T follicular helper cell (primary cell): ENCODE measurements around the gene FAM117B.
"Not testable (repeated sequence)": the region's sequence is repeated elsewhere in the genome, so short reads cannot be mapped to it uniquely, and the experiment has no call there.

ENCODE experiments used
- DNase-seq: peaks from one replicate; pipeline ENCODE4 v3.0.0-alpha.2; 2020; ENCODE audit warnings: low read depth

Gene FAM117B

DNA sequence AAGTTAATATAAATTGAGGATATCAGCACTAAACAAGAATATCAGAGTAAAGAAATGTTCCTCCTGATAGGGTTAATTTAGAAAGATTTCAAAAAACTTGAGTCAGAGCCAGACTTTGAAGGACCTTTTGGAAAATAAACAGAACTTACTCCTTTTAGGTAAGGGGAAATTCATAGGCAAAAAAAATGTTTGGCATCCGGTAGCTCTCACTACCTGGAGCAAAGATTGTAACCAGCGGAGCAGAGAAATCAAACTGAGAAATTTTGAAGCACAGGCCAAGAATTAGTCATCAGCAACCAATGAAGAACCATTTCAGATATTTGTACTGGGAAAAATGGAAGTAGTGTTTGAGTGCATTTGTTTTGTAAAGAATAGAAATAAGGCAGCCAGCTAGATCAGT is 123.8 kb downstream of the FAM117B start:
- no peak for DNase-seq

DNA sequence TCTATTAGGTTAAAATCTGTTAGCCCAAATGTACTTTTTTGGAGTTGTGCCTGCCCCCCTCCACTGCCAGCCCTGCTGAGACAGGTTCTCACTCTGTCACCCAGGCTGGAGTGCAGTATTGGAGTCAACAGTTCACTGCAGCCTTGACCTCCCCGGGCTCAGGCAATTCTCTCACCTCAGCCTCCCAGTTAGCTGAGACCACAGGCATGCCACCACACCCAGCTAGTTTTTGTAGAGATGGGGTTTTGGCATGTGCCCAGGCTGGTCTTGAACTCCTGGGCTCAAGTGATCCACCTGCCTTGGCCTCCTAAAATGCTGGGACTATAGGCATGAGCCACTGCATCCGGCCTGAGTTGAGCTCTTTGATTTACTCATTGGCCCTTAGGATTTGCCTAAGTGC is 126.1 kb downstream of the FAM117B start:
- DNase-seq: no peak

DNA sequence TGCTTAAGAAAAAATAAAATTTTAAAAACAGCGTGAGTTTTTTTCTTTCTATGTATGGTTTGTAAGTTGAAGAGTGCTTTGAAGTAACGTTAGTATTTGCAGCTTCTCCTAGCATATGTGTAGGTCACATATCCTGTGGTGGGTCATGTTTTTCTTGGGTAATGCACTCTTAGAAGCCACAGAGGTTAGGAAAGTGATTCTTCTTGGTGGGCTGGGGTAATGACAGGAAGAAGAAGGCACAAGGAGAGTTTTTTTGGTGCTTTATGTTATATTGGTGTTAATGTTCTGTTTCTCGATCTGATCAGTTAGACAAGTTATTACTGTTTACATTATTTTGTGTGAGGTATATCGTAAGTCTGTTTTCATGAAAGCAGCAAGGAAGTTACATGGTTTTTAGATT is 127.8 kb downstream of the FAM117B start:
- no peak for DNase-seq

DNA sequence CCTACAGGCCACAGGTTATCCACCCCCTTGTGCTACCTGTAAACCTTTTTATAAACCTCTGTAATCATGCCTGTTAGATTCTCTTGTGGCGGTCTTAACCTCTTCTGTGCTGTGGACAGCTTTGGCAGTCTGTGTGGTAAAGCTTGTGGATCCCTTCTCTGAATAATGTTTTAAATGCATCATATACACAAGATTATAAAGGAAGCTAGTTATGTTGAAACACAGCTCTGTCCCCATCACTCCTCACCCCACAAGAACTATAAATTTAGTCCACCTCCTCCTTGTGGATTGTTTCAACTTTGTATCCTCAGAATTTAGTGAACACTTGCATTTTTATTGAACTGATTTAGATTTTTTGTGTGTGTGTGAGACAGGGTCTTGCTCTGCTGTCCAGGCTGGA is 129.1 kb downstream of the FAM117B start:
- DNase-seq: no peak

DNA sequence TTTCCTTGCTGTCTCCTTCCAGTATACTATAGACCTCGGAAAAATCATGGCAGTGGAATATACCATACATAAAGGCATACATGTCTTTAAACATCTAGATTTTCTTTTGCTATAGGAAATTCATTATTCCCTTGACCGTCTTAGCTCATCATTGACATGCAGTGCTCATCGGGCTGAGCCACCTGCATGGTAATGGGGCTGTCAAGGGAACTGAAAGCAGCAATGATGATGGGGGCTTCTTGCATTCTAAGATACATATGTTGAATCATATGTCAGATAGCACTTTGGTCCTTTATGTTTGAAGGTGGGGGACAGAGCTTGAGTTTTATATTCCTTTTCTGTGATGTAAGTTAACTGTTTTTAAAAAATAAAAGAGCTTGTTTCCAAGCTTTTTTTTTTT is 130.2 kb downstream of the FAM117B start:
- DNase-seq: no peak

DNA sequence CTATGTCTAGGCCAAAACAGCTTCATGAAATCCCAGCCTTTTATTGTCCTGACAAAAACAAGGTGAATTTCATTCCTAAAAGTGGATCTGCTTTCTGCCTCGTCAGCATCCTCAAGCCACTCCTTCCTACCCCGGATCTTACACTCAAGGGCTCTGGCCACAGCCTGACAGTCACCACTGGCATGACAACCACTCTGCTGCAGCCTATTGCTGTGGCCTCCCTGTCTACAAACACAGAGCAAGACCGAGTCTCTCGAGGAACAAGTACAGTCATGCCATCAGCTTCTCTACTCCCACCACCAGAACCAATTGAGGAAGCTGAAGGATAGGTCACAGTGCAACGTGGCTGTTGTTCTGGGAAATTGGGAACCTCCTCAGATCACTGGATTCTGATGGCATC is 130.7 kb downstream of the FAM117B start:
- no peak for DNase-seq

DNA sequence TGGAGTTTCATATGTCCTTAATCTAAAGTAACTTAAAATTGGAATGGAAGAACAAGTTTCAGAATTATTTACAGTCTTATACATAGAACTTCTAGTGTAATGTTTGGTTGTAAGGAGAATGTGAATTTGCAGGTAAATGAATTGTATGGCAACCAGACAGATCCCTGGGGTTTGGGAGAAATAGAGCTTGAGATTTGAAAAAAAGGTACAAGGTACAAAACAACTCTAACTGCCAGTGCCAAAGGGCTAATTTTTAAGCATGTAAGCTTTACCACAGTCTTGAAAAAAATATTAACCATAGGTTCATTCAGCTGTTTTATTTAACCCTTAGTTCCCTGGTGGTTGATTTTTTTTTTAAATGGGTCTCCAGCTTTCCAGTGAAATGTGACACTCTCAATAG is 133.5 kb downstream of the FAM117B start:
- no peak for DNase-seq

DNA sequence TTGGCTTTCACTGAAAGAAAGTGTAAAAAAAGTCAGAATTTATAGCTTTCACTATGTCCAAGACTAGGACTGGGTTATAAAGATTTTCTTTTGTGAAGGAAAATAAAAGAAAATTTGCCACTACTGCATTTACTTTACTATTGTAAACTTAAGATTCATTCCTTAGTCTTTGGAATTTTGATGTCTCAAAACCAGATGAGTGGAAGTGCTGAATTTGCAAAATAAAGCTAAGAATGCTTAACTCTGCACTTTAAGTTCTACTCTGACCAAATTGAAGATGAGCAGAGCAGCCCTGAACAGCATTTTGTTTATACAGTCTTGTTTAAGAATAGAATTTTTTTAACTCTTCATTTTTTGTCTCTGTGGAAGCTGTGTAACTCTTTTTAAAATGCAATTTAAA is 134.4 kb downstream of the FAM117B start:
- DNase-seq: no peak

DNA sequence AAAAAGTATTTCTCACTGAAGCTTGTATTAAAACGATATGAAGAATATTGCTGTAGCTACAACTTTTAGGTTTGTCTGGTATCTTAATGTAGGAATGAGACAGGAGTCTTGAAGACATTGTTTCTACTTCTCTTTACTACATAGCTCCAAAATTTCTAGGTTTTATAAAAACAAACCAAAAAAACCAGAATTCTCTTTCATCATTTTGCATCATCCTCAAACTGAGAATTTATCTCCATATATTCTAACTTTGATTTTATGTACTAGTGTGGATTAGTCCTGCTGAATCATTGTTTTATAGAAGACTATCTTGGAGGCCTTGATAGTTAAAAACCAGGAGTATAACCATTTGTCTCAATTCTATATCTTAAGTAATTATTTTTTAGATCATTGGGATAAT is 136.6 kb downstream of the FAM117B start:
- no peak for DNase-seq

DNA sequence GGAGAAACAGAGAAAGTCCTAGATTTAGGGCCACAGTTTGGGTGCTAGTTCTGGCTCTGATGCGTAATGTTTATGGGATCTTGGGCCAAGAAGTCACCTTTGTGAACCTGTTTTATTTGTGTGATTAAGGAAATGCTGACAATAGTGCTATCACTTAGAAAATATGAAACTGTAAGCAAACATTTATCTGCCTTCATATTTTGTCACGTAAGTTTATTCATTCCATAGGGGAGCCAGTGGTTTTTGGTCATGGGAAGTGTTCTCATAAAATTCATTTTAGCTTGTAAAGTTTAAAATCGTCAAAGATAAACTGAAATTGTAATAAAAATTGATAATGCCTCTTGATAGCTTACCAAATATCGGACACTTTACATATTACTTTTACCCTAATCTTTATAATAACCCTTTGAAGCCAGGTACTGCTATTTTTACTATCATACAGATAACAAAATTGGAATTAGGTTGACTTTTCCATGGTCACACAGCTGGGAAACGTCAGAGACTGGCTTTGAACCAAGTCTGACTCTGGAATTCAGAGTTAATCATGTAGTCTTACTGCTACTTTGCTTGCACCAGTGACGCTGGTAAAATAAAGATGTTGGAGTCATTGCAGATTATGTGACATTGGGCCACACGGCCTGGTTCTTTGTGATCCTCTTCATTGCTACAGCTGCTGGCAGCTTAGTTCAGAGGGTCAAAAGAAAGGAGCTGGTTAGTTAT is 137.1 kb downstream of the FAM117B start:
- DNase-seq: no peak

DNA sequence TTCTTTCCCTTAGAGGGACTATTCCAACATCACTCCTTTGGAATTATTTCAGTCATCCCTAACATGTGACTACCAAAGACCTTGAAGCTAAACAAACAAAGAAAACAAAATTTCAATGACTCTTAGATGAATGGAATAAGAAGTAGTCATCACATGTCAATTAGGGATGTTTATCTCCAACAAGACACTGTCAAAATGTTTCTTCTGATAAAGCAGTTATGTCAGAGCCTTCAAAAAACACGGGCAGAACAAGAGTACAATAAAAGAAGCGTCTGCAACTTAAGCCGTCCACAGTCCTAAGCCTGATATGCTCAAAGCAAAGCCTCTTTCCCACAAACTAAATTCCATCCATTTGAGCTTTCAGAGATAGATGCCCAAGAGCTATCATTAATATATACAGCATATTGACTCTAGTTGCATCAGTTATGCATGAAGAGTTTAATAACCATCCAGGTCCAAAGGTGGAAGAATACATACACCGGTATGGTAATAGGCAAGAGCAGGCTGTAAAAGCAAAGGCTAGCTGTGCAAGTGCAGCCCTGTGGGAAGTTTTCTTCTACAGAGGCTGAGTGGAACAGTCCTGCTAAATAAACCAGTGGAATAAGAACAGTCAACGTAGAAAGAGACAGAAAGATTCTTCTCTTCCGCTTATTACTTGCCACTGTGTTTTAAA is 138.7 kb downstream of the FAM117B start:
- DNase-seq: no peak

DNA sequence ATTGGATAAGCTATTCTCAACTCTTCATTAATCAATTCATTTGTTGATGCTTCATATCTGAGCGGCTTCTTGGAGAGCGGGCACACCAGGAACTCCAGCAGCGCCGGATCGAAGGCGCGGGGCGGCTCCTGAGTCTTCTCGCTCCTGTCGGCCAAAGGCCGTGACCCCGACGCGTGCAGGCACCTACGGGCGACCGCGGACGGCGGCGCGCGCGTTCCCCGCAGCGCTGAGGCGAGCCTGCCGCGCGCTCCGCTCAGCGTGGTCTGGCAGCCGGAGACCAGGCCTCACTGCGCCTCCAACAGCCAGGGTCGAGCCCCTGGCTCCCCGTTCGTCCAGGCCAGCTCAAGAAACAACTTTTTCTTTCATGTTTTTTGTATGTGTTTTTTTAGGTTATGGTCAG is 139.3 kb downstream of the FAM117B start:
- no peak for DNase-seq

DNA sequence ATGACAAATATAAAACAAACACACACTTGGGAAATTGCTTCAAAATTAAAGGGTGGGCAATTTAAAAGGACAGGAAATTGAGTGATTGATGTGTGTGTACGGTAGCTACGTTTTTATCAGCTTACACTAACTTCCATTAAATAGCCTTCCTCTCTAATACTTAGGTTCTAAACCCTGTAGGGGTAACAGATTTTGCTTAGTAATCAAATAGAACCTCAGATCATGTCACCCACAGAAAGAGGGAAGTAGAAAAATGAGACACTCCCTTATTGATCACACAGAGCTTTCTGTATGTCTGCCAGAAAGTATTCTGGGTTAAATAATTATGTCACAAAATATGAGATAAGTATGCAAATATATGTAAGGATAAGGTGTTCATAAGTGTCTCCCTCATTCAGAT is 143.4 kb downstream of the FAM117B start:
- DNase-seq: no peak

DNA sequence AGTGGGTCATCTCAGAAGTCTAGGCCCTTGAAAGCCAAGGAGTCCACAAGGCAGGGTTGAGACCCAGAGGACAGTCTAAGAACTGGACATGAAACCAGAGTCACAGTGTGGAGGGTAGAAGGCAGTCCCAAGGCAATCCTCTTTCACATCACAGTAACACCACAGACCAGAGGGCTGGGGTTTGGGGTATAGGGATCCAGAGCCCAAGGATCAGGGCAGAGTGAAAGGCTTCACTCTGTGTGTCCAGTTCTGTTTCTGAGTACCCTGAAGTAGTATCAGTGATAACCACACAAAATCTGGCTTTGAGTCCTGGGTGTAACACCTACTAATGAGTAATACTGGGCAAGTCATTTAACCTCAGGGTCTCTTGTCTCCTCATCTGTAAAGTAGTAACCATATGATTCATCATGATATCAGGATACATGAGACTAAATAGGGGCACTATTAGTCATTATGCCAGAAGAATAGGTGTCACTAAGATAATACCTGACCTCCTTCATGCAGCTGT is 145.8 kb downstream of the FAM117B start:
- DNase-seq: no peak

DNA sequence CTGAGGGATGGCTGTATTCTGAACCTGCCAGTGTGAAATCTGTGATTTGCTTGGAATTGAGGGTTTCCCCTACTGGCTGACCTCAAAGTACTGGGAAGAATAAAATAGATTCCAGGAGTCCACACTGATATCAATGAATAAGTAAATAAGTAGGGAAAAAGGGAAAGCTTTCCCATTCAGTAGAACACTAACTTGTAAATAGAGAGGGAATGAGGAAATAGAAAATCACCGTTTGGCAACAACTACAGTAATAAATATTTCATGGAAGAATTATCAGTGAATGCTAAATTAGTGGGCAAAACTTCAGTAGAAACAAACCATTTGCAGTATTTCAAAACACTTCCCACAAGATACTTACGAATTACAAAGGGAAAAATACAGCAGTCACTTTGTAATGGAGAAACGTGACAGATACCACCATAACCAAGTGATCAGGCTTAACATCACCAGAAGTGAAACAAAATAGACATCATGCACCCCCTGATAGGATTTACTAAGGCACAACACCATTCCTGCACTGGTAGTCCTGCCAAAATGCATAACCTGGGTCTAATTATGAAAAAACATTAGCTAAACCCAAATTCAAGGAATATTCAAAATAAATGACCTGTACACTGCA is 148.3 kb downstream of the FAM117B start:
- DNase-seq: no peak

DNA sequence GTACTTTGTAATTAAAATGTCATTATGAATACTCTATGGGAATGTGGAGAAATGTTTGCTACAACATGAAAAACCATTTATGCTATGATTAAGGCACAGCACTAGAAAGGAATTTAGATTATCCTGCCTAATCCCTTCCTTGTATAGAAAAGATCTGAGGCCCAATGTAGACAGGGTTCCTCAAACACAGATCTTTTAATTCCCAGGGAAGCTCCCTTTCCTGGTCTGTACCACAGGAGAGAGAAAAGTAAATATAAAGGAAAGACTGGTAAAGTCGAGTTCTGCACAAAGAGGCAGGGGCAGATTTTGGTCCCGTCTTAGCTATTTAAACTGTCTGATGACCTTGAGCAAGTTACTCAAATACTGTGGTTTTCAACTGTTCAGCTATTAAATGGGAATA is 152.1 kb downstream of the FAM117B start:
- DNase-seq: no peak

DNA sequence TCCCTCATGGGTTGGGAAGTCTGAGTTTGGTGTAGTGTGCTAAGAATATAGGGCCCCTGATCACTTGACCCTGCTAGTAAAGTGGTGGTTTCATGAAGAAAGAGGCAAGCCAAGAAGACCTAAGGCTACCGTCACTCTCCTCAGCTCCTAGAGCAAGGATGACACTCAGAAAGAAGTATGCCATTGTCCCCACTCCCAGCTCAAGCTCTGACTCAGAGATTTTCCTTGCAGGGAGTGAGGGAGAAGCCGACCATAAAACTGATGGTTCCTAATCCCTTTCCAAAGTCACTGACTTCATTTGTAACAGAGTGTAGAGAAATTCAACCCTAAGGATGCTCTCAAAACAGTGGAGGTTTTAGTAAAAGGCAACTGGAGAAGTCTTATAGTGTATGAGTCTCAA is 155.9 kb downstream of the FAM117B start:
- DNase-seq: no peak

DNA sequence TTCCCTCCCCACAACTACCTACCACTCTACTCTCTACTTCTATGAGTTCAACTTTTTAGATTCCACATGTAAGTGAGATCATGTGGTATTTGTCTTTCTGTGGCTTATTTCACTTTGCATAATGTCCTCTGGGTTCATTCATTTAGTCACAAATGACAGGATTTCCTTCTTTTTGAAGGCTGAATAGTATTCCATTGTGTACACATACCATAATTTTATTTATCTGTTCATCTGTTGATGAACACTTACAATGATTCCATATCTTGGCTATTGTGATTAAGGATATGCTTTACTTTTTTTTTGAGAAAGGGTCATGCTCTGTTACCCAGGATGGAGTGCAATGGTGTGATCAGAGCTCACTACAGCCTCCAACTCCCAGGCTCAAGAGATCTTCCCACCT is 163.2 kb downstream of the FAM117B start:
- no peak for DNase-seq

DNA sequence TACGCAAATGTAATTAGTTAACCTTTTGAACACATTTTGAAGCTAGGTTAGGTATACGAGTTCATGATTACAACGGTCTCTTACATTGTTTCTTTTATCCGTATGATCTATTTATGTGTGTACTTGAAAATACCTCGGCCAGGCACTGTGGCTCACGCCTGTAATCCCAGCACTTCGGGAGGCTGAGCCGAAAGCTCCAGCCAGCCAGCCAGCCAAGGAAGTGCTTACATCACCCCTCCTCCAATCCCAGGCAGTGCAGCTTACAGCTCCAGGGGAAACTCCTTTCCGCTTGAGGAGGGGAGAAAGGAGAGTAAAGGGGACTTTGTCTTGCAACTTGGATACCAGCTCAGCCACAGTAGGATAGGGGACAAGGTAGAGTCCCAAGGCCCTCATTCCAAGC is 171.1 kb downstream of the FAM117B start:
- not testable (repeated sequence) for DNase-seq

DNA sequence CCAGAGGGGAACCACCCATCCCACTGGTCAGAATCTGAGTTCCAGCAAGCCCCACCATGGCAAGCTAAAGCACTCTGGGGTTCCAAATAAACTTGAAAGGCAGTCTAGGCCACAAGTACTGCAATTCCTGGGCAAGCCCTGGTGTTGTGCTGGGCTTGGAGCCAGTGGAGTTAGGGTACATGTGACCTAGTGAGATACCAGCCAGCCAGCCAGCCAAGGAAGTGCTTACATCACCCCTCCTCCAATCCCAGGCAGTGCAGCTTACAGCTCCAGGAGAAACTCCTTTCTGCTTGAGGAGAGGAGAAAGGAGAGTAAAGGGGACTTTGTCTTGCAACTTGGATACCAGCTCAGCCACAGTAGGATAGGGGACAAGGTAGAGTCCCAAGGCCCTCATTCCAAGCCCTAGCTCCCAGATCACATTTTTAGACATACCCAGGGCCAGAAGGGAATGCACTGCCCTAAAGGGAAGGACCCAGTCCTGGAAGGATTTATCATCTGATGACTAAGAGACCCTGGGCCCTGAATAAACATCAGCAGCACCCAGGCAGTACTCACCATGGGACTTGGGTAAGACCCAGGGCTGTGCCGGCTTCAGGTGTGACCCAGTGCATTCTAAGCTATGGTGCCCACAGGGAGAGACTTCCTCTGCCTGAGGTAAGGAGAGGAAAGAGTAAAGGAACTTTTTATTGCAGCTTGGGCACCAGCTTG is 172.8 kb downstream of the FAM117B start:
- DNase-seq: not testable (repeated sequence)

DNA sequence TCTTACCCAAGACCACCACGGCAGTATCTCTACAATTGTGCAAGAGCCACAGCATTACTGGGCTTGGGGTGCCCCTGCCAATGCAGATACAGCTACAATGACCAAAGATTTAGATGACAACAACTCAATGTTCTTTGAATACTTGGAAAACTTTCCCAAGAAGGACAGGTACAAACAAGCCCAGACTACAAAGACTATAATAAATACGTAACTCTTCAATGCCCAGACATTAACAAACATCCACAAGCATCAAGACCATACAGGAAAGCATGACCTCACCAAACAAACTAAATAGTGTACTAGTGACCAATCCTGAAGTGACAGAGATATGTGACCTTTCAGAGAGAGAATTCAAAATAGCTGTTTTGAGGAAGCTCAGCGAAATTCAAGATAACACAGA is 174.0 kb downstream of the FAM117B start:
- DNase-seq: no peak

DNA sequence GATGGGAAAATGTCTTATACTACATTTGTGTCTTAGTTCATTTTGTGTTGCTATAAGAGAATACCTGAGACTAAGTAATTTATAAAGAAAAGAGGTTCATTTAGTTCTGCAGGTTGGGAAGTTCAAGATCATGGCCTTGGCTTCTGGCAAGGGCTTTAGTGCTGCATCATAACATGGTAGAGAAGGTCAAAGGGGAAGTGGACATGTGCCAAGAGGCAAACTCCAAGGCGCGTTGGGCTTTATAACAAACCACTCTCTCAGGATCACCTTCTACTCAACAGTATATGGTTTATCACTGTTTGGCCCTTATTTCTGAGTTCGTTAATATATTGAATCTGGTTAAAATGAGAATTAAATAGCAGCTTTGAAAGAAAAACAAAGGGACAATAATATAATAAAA is 178.6 kb downstream of the FAM117B start:
- DNase-seq: no peak

DNA sequence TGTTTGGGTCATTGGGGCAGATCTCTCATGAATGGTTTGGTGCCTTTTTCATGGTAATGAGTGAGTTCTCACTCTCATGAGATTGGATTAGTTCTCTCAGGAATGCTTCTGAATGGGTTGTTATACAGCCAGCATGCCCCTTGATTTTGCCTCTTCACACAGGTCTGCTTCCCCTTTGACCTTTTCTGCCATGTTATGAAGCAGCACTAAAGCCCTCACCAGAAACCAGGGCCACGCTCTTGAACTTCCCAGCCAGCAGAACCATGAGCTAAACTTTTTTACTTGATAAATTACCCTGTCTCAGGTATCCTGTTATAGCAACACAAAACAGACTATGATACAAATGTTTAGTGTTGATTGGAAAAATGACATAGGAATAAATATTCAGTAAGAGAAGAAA is 179.5 kb downstream of the FAM117B start:
- no peak for DNase-seq
